K562 (cell line): ENCODE measurements around the gene NINJ1. TPM values are rescaled to one million over a fixed set of nuclear protein-coding genes. Genes with fewer than 3 reads are reported as not detected.

Source experiments
- BCOR ChIP-seq: fragments of 450-650 bp; IDR thresholded peaks from 2 replicates; pipeline ENCODE4 v1.6.1; 2016
- ELF2 ChIP-seq: fragments of 250-450 bp; sonication (Bioruptor Pico); IDR thresholded peaks from 2 replicates; pipeline ENCODE4 v1.5.0; 2021; ENCODE audit warnings: mild to moderate bottlenecking
- FOXA1 ChIP-seq: fragments of 450-650 bp; IDR thresholded peaks from 2 replicates; pipeline ENCODE4 v1.6.1; 2016; ENCODE audit warnings: mild to moderate bottlenecking, borderline replicate concordance
- FOXM1 ChIP-seq, 2 experiments: fragments of 450-650 bp in 1 of 2; sonication (generic) in 1 of 2; formaldehyde crosslinking in 1 of 2; IDR thresholded peaks; 2 replicates each; pipeline versions ENCODE4 v1.6.1 to v1.9.0; 2017 to 2022; ENCODE audit warnings: low read depth in 2 of 2, mild to moderate bottlenecking in 2 of 2, missing genetic modification reagents in 1 of 2, moderate library complexity in 1 of 2
- HNRNPK ChIP-seq: fragments of 200-400 bp; formaldehyde crosslinking; IDR thresholded peaks from one replicate; pipeline ENCODE4 v1.6.1; 2018; ENCODE audit warnings: mild to moderate bottlenecking, low read depth, low read length; ENCODE audit not compliant: poor library complexity, severe bottlenecking
- MYNN ChIP-seq, 2 experiments: sonication (generic); formaldehyde crosslinking in 1 of 2; IDR thresholded peaks; 2 replicates each; pipeline versions ENCODE4 v1.5.0 to v1.6.1; 2016 to 2020; ENCODE audit warnings: antibody characterized with exemption in 1 of 2, missing genetic modification reagents in 1 of 2
- NFATC3 ChIP-seq: fragments of 450-650 bp; IDR thresholded peaks from 2 replicates; pipeline ENCODE4 v1.6.1; 2017; ENCODE audit warnings: mild to moderate bottlenecking
- RBM17 ChIP-seq: fragments of 200-400 bp; formaldehyde crosslinking; IDR thresholded peaks from 2 replicates; pipeline ENCODE4 v1.6.1; 2017; ENCODE audit warnings: low read depth, mild to moderate bottlenecking, low read length, borderline replicate concordance
- RCOR1 ChIP-seq, 2 experiments: IDR thresholded peaks; 2 replicates each; pipeline ENCODE4 v1.6.1; 2012; ENCODE audit warnings: low read depth in 2 of 2, low read length in 2 of 2, borderline replicate concordance in 1 of 2, improper control_type of control experiment in 1 of 2
- ZFP1 ChIP-seq: fragments of 450-650 bp; formaldehyde crosslinking; IDR thresholded peaks from 2 replicates; pipeline ENCODE4 v1.4.0; 2020; ENCODE audit warnings: mild to moderate bottlenecking, mixed read lengths
- ZSCAN29 ChIP-seq: fragments of 450-650 bp; IDR thresholded peaks from 2 replicates; pipeline ENCODE4 v1.6.1; 2017
- polyA plus RNA-seq, 8 experiments: library from polyadenylated mRNA; depleted of rRNA in 4 of 8; stranded (reverse) in 5 of 8; unstranded in 3 of 8; fragments of >200 nt; fragmentation: Nextera tagmentation in 2 of 8; fragmentation: Illumina TruSeq in 1 of 8; extraction: Ambion mirVana in 2 of 8; extraction: Trizol in 1 of 8; gene quantifications; 2 replicates each; pipeline versions ENCODE4 v1.2.1 to v1.2.3, GENCODE V29; 2011 to 2014; ENCODE audit warnings: inconsistent platforms in 1 of 8, missing spikeins in 1 of 8
- total RNA-seq, 7 experiments: library from RNA; depleted of rRNA in 6 of 7; stranded (reverse); fragments of >200 nt in 6 of 7; fragmentation: Illumina TruSeq in 2 of 7; extraction: Trizol in 2 of 7; gene quantifications; 2 replicates each; pipeline versions ENCODE4 v1.2.1 to v1.2.3, GENCODE V29; 2011 to 2021; ENCODE audit warnings: low replicate concordance in 1 of 7
- TF ChIP-seq, protein P1 (sequence below): fragments of 450-650 bp; IDR thresholded peaks from 2 replicates; pipeline ENCODE4 v1.6.1; 2016; ENCODE audit warnings: mild to moderate bottlenecking
- TF ChIP-seq, protein P2 (sequence below): fragments of 250-450 bp; sonication (Bioruptor Pico); IDR thresholded peaks from 2 replicates; pipeline ENCODE4 v1.8.0; 2021; ENCODE audit warnings: moderate library complexity, mild to moderate bottlenecking, inconsistent platforms
- TF ChIP-seq, protein P3 (sequence below): fragments of 250-450 bp; sonication (Bioruptor Pico); IDR thresholded peaks from 2 replicates; pipeline ENCODE4 v1.5.0; 2020; ENCODE audit warnings: mild to moderate bottlenecking
- TF ChIP-seq, protein P4 (sequence below): sonication (generic); formaldehyde crosslinking; IDR thresholded peaks from 2 replicates; pipeline ENCODE4 v1.9.0; 2022; ENCODE audit warnings: mild to moderate bottlenecking, missing genetic modification reagents
- TF ChIP-seq, protein P5 (sequence below): sonication (generic); formaldehyde crosslinking; IDR thresholded peaks from 2 replicates; pipeline ENCODE4 v1.8.1; 2023; ENCODE audit warnings: mild to moderate bottlenecking, missing genetic modification reagents
- TF ChIP-seq, protein P6 (sequence below): sonication (generic); formaldehyde crosslinking; IDR thresholded peaks from 2 replicates; pipeline ENCODE4 v1.8.0; 2023; ENCODE audit warnings: mild to moderate bottlenecking, missing genetic modification reagents

NINJ1 gene
- total and polyA plus RNA-seq, 9 of the 15 experiments (the other 6 are each of a cell fraction or from before 2014, with no cell fraction given) = 0.13 to 8.4 (median 4.9) TPM

DNA sequence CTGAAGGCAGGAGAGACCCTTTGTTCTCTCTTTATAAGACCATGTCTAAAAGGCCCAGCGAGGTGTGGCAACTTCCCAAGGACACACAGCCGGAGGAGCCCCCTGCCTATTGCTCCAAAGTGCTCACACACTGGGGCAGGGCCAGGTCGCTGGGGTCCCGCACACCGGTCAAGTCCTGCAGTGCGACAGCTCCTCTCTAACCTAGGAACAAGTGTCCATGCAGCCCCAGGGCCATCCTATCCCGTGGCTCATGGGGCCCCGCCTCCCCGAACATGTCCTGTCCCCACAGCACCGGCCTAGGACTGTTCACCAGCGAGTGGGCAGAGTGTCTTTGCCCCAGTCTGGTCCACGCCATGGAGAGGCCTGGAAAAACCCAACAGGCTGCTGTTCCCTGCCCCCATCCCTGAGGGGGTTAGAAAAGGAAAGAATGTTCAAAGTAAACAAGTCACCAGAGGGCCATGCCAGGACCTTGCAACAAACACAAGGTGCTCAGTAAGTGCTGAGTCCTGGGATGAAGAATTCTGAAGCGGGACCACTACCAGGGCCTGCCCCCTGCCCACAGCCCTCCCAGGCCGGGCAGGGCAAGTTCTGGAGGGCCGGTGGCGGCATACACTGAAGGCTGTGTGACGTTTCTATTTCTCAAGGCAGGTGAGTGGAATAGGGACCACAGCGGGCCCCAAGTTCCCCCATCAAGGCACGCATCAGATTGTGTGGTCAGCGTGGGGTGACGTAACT lies 938 bp downstream of the NINJ1 start (continued):
- TF ChIP-seq, protein P1, sequence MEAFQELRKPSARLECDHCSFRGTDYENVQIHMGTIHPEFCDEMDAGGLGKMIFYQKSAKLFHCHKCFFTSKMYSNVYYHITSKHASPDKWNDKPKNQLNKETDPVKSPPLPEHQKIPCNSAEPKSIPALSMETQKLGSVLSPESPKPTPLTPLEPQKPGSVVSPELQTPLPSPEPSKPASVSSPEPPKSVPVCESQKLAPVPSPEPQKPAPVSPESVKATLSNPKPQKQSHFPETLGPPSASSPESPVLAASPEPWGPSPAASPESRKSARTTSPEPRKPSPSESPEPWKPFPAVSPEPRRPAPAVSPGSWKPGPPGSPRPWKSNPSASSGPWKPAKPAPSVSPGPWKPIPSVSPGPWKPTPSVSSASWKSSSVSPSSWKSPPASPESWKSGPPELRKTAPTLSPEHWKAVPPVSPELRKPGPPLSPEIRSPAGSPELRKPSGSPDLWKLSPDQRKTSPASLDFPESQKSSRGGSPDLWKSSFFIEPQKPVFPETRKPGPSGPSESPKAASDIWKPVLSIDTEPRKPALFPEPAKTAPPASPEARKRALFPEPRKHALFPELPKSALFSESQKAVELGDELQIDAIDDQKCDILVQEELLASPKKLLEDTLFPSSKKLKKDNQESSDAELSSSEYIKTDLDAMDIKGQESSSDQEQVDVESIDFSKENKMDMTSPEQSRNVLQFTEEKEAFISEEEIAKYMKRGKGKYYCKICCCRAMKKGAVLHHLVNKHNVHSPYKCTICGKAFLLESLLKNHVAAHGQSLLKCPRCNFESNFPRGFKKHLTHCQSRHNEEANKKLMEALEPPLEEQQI = no peak
- TF ChIP-seq, protein P2, sequence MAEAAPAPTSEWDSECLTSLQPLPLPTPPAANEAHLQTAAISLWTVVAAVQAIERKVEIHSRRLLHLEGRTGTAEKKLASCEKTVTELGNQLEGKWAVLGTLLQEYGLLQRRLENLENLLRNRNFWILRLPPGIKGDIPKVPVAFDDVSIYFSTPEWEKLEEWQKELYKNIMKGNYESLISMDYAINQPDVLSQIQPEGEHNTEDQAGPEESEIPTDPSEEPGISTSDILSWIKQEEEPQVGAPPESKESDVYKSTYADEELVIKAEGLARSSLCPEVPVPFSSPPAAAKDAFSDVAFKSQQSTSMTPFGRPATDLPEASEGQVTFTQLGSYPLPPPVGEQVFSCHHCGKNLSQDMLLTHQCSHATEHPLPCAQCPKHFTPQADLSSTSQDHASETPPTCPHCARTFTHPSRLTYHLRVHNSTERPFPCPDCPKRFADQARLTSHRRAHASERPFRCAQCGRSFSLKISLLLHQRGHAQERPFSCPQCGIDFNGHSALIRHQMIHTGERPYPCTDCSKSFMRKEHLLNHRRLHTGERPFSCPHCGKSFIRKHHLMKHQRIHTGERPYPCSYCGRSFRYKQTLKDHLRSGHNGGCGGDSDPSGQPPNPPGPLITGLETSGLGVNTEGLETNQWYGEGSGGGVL (CRISPR knock-in tag) = no peak
- TF ChIP-seq, protein P3, sequence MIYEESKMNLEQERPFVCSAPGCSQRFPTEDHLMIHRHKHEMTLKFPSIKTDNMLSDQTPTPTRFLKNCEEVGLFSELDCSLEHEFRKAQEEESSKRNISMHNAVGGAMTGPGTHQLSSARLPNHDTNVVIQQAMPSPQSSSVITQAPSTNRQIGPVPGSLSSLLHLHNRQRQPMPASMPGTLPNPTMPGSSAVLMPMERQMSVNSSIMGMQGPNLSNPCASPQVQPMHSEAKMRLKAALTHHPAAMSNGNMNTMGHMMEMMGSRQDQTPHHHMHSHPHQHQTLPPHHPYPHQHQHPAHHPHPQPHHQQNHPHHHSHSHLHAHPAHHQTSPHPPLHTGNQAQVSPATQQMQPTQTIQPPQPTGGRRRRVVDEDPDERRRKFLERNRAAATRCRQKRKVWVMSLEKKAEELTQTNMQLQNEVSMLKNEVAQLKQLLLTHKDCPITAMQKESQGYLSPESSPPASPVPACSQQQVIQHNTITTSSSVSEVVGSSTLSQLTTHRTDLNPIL (CRISPR knock-in tag) = no peak
- TF ChIP-seq, protein P4, sequence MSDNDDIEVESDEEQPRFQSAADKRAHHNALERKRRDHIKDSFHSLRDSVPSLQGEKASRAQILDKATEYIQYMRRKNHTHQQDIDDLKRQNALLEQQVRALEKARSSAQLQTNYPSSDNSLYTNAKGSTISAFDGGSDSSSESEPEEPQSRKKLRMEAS = no peak
- TF ChIP-seq, protein P5, sequence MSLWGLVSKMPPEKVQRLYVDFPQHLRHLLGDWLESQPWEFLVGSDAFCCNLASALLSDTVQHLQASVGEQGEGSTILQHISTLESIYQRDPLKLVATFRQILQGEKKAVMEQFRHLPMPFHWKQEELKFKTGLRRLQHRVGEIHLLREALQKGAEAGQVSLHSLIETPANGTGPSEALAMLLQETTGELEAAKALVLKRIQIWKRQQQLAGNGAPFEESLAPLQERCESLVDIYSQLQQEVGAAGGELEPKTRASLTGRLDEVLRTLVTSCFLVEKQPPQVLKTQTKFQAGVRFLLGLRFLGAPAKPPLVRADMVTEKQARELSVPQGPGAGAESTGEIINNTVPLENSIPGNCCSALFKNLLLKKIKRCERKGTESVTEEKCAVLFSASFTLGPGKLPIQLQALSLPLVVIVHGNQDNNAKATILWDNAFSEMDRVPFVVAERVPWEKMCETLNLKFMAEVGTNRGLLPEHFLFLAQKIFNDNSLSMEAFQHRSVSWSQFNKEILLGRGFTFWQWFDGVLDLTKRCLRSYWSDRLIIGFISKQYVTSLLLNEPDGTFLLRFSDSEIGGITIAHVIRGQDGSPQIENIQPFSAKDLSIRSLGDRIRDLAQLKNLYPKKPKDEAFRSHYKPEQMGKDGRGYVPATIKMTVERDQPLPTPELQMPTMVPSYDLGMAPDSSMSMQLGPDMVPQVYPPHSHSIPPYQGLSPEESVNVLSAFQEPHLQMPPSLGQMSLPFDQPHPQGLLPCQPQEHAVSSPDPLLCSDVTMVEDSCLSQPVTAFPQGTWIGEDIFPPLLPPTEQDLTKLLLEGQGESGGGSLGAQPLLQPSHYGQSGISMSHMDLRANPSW (CRISPR knock-in tag) = no peak
- TF ChIP-seq BCOR = no peak
- no peak for TF ChIP-seq RBM17
- no peak for TF ChIP-seq NFATC3
- TF ChIP-seq HNRNPK = no peak
- TF ChIP-seq ZFP1 = no peak
- TF ChIP-seq, protein P6, sequence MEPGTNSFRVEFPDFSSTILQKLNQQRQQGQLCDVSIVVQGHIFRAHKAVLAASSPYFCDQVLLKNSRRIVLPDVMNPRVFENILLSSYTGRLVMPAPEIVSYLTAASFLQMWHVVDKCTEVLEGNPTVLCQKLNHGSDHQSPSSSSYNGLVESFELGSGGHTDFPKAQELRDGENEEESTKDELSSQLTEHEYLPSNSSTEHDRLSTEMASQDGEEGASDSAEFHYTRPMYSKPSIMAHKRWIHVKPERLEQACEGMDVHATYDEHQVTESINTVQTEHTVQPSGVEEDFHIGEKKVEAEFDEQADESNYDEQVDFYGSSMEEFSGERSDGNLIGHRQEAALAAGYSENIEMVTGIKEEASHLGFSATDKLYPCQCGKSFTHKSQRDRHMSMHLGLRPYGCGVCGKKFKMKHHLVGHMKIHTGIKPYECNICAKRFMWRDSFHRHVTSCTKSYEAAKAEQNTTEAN = no peak
- TF ChIP-seq ZSCAN29 = no peak
- TF ChIP-seq ELF2 (CRISPR knock-in tag) = no peak
- TF ChIP-seq MYNN (IDR thresholded peaks at IDR 0.05) = no peak
- no peak for TF ChIP-seq MYNN (CRISPR knock-in tag; IDR thresholded peaks at IDR 0.05)
- TF ChIP-seq RCOR1 (IDR thresholded peaks at IDR 0.05; ENCODE audit: borderline replicate concordance in 1 of 2, low read depth in 2 of 2, low read length in 2 of 2) = 0 out of 4 replicates have a peak, but pooled peaks of 1 of the 2 experiments have one; percentile 7
- TF ChIP-seq FOXM1 (IDR thresholded peaks at IDR 0.05; ENCODE audit: low read depth) = no peak
- no peak for TF ChIP-seq FOXM1 (CRISPR knock-in tag; IDR thresholded peaks at IDR 0.05; ENCODE audit: low read depth)
- no peak for TF ChIP-seq FOXA1
